OCI-LY7 (cell line): Measurements from ENCODE around the gene ADSS2.
"Not testable (repeated sequence)": the region's sequence is repeated elsewhere in the genome, so short reads cannot be mapped to it uniquely, and the experiment has no call there.

Source experiments
- EZH2phosphoT487 ChIP-seq: fragments of 200-600 bp; sonication (generic); IDR thresholded peaks from 2 replicates; pipeline ENCODE4 v1.6.1; 2018; ENCODE audit warnings: low read depth, borderline replicate concordance, mild to moderate bottlenecking, mixed run types, antibody characterized with exemption, low read length, moderate library complexity, mixed read lengths
- TF ChIP-seq, protein P1 (sequence below): fragments of 200-600 bp; sonication (generic); conservative IDR thresholded peaks from 2 replicates; pipeline ENCODE4 v1.5.1; 2014; ENCODE audit warnings: mild to moderate bottlenecking, antibody characterized with exemption, low read length, moderate library complexity, mixed read lengths

- TF ChIP-seq, protein P1, sequence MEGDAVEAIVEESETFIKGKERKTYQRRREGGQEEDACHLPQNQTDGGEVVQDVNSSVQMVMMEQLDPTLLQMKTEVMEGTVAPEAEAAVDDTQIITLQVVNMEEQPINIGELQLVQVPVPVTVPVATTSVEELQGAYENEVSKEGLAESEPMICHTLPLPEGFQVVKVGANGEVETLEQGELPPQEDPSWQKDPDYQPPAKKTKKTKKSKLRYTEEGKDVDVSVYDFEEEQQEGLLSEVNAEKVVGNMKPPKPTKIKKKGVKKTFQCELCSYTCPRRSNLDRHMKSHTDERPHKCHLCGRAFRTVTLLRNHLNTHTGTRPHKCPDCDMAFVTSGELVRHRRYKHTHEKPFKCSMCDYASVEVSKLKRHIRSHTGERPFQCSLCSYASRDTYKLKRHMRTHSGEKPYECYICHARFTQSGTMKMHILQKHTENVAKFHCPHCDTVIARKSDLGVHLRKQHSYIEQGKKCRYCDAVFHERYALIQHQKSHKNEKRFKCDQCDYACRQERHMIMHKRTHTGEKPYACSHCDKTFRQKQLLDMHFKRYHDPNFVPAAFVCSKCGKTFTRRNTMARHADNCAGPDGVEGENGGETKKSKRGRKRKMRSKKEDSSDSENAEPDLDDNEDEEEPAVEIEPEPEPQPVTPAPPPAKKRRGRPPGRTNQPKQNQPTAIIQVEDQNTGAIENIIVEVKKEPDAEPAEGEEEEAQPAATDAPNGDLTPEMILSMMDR = not testable (repeated sequence)
- not testable (repeated sequence) for TF ChIP-seq EZH2phosphoT487
Observed at GRCh38 chr1:244499484-244499883, 47.8 kb upstream of the ADSS2 start.
